OCI-M2 (cell line): Measurements from ENCODE around the gene SCRT2.
"Not testable (repeated sequence)": the region's sequence is repeated elsewhere in the genome, so short reads cannot be mapped to it uniquely, and the experiment has no call there.

Source experiments
- DNase-seq: peaks from one replicate; lab custom pipeline; 2025; ENCODE audit not compliant: unreplicated experiment; lab: John Stamatoyannopoulos, UW

Gene SCRT2

GRCh38 chr20:675453-676314 lies at the start of gene SCRT2:
Gene SCRT2 (minus strand): TSS chr20:675802. CDS start chr20:675601, 201 bp downstream.
- no peak for DNase-seq

- not testable (repeated sequence) for DNase-seq
These were observed 49.2 kb upstream of the SCRT2 start for GRCh38 chr20:724797-725196.

- no peak for DNase-seq
These were observed 48.2 kb upstream of the SCRT2 start for GRCh38 chr20:723756-724155.

GRCh38 chr20:722822-723644 lies 47.4 kb upstream of the SCRT2 start:
- DNase-seq, result no peak

GRCh38 chr20:721876-722275 lies 46.3 kb upstream of the SCRT2 start:
- no peak for DNase-seq

- no peak for DNase-seq
These were observed 44.2 kb upstream of the SCRT2 start for GRCh38 chr20:719816-720215.

- no peak for DNase-seq
These were observed 43.5 kb upstream of the SCRT2 start for GRCh38 chr20:719068-719467.

- DNase-seq, result no peak
These were observed 42.2 kb upstream of the SCRT2 start for GRCh38 chr20:717832-718231.

- DNase-seq, result no peak
These were observed 41.7 kb upstream of the SCRT2 start for GRCh38 chr20:717271-717670.

GRCh38 chr20:714453-714852 lies 38.9 kb upstream of the SCRT2 start:
- no peak for DNase-seq

GRCh38 chr20:711576-711975 lies 36.0 kb upstream of the SCRT2 start:
- peak; percentile 39 for DNase-seq

- no peak for DNase-seq
These were observed 35.3 kb upstream of the SCRT2 start for GRCh38 chr20:710780-711450.

- DNase-seq, result no peak
These were observed 34.6 kb upstream of the SCRT2 start for GRCh38 chr20:709991-710779.

- DNase-seq, result no peak
These were observed 33.8 kb upstream of the SCRT2 start for GRCh38 chr20:709423-709822.

GRCh38 chr20:708956-709355 lies 33.4 kb upstream of the SCRT2 start:
- DNase-seq, result no peak

- no peak for DNase-seq
These were observed 32.0 kb upstream of the SCRT2 start for GRCh38 chr20:707451-708110.

GRCh38 chr20:706366-706885 lies 30.8 kb upstream of the SCRT2 start:
- DNase-seq, result no peak

GRCh38 chr20:704726-705125 lies 29.1 kb upstream of the SCRT2 start:
- no peak for DNase-seq

GRCh38 chr20:703426-703825 lies 27.8 kb upstream of the SCRT2 start:
- no peak for DNase-seq

GRCh38 chr20:703006-703405 lies 27.4 kb upstream of the SCRT2 start:
- no peak for DNase-seq
